HG02970 (cell line): ENCODE measurements around the gene GPR119.
"Not testable (repeated sequence)": the region's sequence is repeated elsewhere in the genome, so short reads cannot be mapped to it uniquely, and the experiment has no call there.

Experiments used
- ATAC-seq: cut with Tn5 transposase; IDR thresholded peaks from one replicate; pipeline ENCODE4 v1.9.1; 2021; ENCODE audit warnings: mild to moderate bottlenecking, moderate library complexity, moderate number of reproducible peaks; ENCODE audit not compliant: unreplicated experiment, low FRiP score

The GPR119 gene

GRCh38 chrX:130385520-130385919, at the start of gene GPR119:
GPR119 (minus strand) TSS chrX:130385674; CDS start chrX:130385447, 227 bp downstream.
- no peak for ATAC-seq

- not testable (repeated sequence) for ATAC-seq
Observed at GRCh38 chrX:130429236-130429635, 43.8 kb upstream of the GPR119 start.

- ATAC-seq: no peak
Observed at GRCh38 chrX:130426531-130426930, 41.1 kb upstream of the GPR119 start.

GRCh38 chrX:130419263-130419662, 33.8 kb upstream of the GPR119 start:
- no peak for ATAC-seq

GRCh38 chrX:130418740-130419139, 33.3 kb upstream of the GPR119 start:
- no peak for ATAC-seq

- no peak for ATAC-seq
Observed at GRCh38 chrX:130418066-130418465, 32.6 kb upstream of the GPR119 start.

GRCh38 chrX:130416785-130417184, 31.3 kb upstream of the GPR119 start:
- no peak for ATAC-seq

- ATAC-seq: no peak
Observed at GRCh38 chrX:130415201-130415600, 29.7 kb upstream of the GPR119 start.

GRCh38 chrX:130414800-130415199, 29.3 kb upstream of the GPR119 start:
- no peak for ATAC-seq

- no peak for ATAC-seq
Observed at GRCh38 chrX:130413415-130413814, 27.9 kb upstream of the GPR119 start.

- ATAC-seq: no peak
Observed at GRCh38 chrX:130402208-130402684, 16.8 kb upstream of the GPR119 start.

- ATAC-seq: peak; percentile 89
Observed at GRCh38 chrX:130401415-130402207, 16.1 kb upstream of the GPR119 start, which contains the start of gene RBMX2. RBMX2 (plus strand) TSS chrX:130401987; CDS start chrX:130402033, 46 bp downstream.

- no peak for ATAC-seq
Observed at GRCh38 chrX:130395341-130395740, 9.9 kb upstream of the GPR119 start.

- no peak for ATAC-seq
Observed at GRCh38 chrX:130393451-130394074, 8.1 kb upstream of the GPR119 start.

- ATAC-seq: no peak
Observed at GRCh38 chrX:130386408-130386808, 934 bp upstream of the GPR119 start.

- ATAC-seq: no peak
Observed at GRCh38 chrX:130378024-130378669, 7.3 kb downstream of the GPR119 start.

- no peak for ATAC-seq
Observed at GRCh38 chrX:130376077-130376476, 9.4 kb downstream of the GPR119 start.

GRCh38 chrX:130352050-130352449, 33.4 kb downstream of the GPR119 start:
- not testable (repeated sequence) for ATAC-seq

- no peak for ATAC-seq
Observed at GRCh38 chrX:130351567-130351966, 33.9 kb downstream of the GPR119 start.

- ATAC-seq: no peak
Observed at GRCh38 chrX:130347321-130347720, 38.2 kb downstream of the GPR119 start.

GRCh38 chrX:130343411-130343810, 42.1 kb downstream of the GPR119 start:
- no peak for ATAC-seq
